H1 (cell line): ENCODE results near the gene IPO9. TPM values are rescaled to one million over a fixed set of nuclear protein-coding genes. Genes with fewer than 3 reads are reported as not detected.

ENCODE experiments used
- CTCF ChIA-PET: fragments of 300-600 bp; sonication (Branson Sonifier 250); formaldehyde crosslinking; loops from one replicate; lab custom pipeline; 2021; ENCODE audit not compliant: partially characterized antibody; lab: Charles Lee
- POLR2A ChIA-PET: fragments of 300-600 bp; sonication (Branson Sonifier 250); formaldehyde crosslinking; loops from one replicate; lab custom pipeline; 2021; ENCODE audit warnings: inconsistent platforms; ENCODE audit not compliant: partially characterized antibody; lab: Charles Lee
- DNase-seq, 2 experiments: peaks; one replicate each; pipeline versions ENCODE4 v3.0.0 to v3.0.0-alpha.2; 2010 to 2022; ENCODE audit warnings: low spot score in 2 of 2, low read depth in 1 of 2, mixed read lengths in 1 of 2
- FAIRE-seq: peaks from 2 replicates; lab custom pipeline; 2011; peaks lifted over from hg19 to GRCh38; lab: Jason Lieb, UNC
- H2AFZ ChIP-seq: 2 replicates; pipeline ENCODE4 v1.8.1; 2012; ENCODE audit warnings: low read length, inconsistent platforms
- H2AK5ac ChIP-seq: 2 replicates; pipeline ENCODE4 v1.6.1; 2013; ENCODE audit warnings: low read depth, low read length
- H2BK120ac ChIP-seq: replicated peaks from 2 replicates; pipeline ENCODE3; 2013; ENCODE audit warnings: low read depth, low read length, inconsistent platforms
- H2BK12ac ChIP-seq: 2 replicates; pipeline ENCODE4 v1.6.1; 2013; ENCODE audit warnings: low read depth, low read length
- H2BK15ac ChIP-seq: 2 replicates; pipeline ENCODE4 v1.6.1; 2013; ENCODE audit warnings: low read length
- H2BK20ac ChIP-seq: 2 replicates; pipeline ENCODE4 v1.6.1; 2013; ENCODE audit warnings: low read length
- H2BK5ac ChIP-seq: 2 replicates; pipeline ENCODE4 v1.6.1; 2013; ENCODE audit warnings: low read depth, low read length
- H3K14ac ChIP-seq: 2 replicates; pipeline ENCODE4 v1.6.1; 2013; ENCODE audit warnings: inconsistent platforms; ENCODE audit not compliant: insufficient read length
- H3K18ac ChIP-seq: 2 replicates; pipeline ENCODE4 v1.6.1; 2013; ENCODE audit warnings: low read length; ENCODE audit errors: extremely low read depth
- H3K23ac ChIP-seq: 2 replicates; pipeline ENCODE4 v1.6.1; 2013; ENCODE audit warnings: inconsistent platforms; ENCODE audit not compliant: insufficient read length
- H3K23me2 ChIP-seq: 2 replicates; pipeline ENCODE4 v1.6.1; 2013; ENCODE audit warnings: low read depth, low read length
- H3K27ac ChIP-seq: 2 replicates; pipeline ENCODE4 v1.6.1; 2011; ENCODE audit warnings: low read depth, low read length, inconsistent platforms
- H3K27me3 ChIP-seq, 4 experiments: replicated peaks in 1 of 4; 1 replicate in 1 of 4; 2 replicates in 3 of 4; pipeline versions ENCODE4 v1.6.1 to v1.8.1; 2011 to 2013; ENCODE audit warnings: low read length in 3 of 4, mild to moderate bottlenecking in 3 of 4, inconsistent platforms in 2 of 4, mixed read lengths in 2 of 4, moderate library complexity in 1 of 4; ENCODE audit not compliant: control insufficient read depth in 3 of 4, insufficient read depth in 3 of 4; ENCODE audit errors: extremely low read depth in 1 of 4
- H3K36me3 ChIP-seq, 4 experiments: 2 replicates each; pipeline versions ENCODE4 v1.6.1 to v1.8.1; 2011 to 2013; ENCODE audit warnings: mild to moderate bottlenecking in 4 of 4, low read length in 3 of 4, moderate library complexity in 2 of 4, control low read depth in 1 of 4, inconsistent platforms in 1 of 4; ENCODE audit not compliant: insufficient read depth in 4 of 4, control insufficient read depth in 2 of 4
- H3K4ac ChIP-seq: replicated peaks from 2 replicates; pipeline ENCODE3; 2013; ENCODE audit warnings: low read length, low read depth, mixed read lengths, inconsistent platforms; ENCODE audit not compliant: insufficient read length
- H3K4me1 ChIP-seq, 4 experiments: replicated peaks in 1 of 4; 1 replicate in 1 of 4; 2 replicates in 3 of 4; pipeline versions ENCODE4 v1.6.1 to v1.8.1; 2011 to 2013; ENCODE audit warnings: low read length in 3 of 4, inconsistent platforms in 2 of 4, mixed read lengths in 1 of 4; ENCODE audit not compliant: insufficient read depth in 4 of 4, control insufficient read depth in 3 of 4
- H3K4me2 ChIP-seq, 2 experiments: 2 replicates each; pipeline versions ENCODE4 v1.6.1 to v1.8.1; 2011 to 2013; ENCODE audit warnings: low read depth in 2 of 2, low read length in 2 of 2, control low read depth in 1 of 2, inconsistent platforms in 1 of 2, mild to moderate bottlenecking in 1 of 2; ENCODE audit not compliant: insufficient read depth in 1 of 2
- H3K4me3 ChIP-seq, 4 experiments: fragments of 200-600, 300-600 bp in 1 of 4; sonication (generic), shearing (Covaris generic), sonication (Bioruptor Twin) in 1 of 4; 2 replicates each; pipeline versions ENCODE4 v1.5.1 to v1.8.1; 2011 to 2016; ENCODE audit warnings: low read length in 4 of 4, low read depth in 3 of 4, control low read depth in 2 of 4, inconsistent platforms in 2 of 4, mild to moderate bottlenecking in 2 of 4, mixed read lengths in 1 of 4, moderate library complexity in 1 of 4; ENCODE audit not compliant: insufficient read depth in 2 of 4; ENCODE audit errors: extremely low read depth in 1 of 4
- H3K56ac ChIP-seq: replicated peaks from 2 replicates; pipeline ENCODE3; 2013; ENCODE audit warnings: low read depth, mild to moderate bottlenecking, mixed read lengths, low read length, inconsistent platforms; ENCODE audit not compliant: insufficient read length
- H3K79me1 ChIP-seq: 2 replicates; pipeline ENCODE4 v1.6.1; 2013; ENCODE audit warnings: low read depth, low read length, control low read depth
- H3K79me2 ChIP-seq, 2 experiments: 2 replicates each; pipeline versions ENCODE4 v1.6.1 to v1.8.1; 2012 to 2013; ENCODE audit warnings: low read length in 2 of 2, mild to moderate bottlenecking in 2 of 2, inconsistent platforms in 1 of 2; ENCODE audit not compliant: insufficient read depth in 2 of 2, control insufficient read depth in 1 of 2
- H3K9ac ChIP-seq, 4 experiments: replicated peaks in 1 of 4; 1 replicate in 1 of 4; 2 replicates in 3 of 4; pipeline versions ENCODE4 v1.6.1 to v1.8.1; 2011 to 2013; ENCODE audit warnings: low read depth in 3 of 4, low read length in 3 of 4, control low read depth in 2 of 4, mild to moderate bottlenecking in 2 of 4, moderate library complexity in 2 of 4, inconsistent platforms in 1 of 4; ENCODE audit errors: extremely low read depth in 1 of 4
- H3K9me3 ChIP-seq, 2 experiments: 2 replicates each; pipeline versions ENCODE4 v1.6.1 to v1.8.1; 2012 to 2013; ENCODE audit warnings: mild to moderate bottlenecking in 2 of 2, moderate library complexity in 2 of 2, control low read depth in 1 of 2, inconsistent platforms in 1 of 2, low read depth in 1 of 2, low read length in 1 of 2, mixed read lengths in 1 of 2; ENCODE audit not compliant: insufficient read depth in 2 of 2
- H4K20me1 ChIP-seq, 2 experiments: replicated peaks in 1 of 2; 2 replicates each; pipeline versions ENCODE3 to v1.8.1; 2011 to 2013; ENCODE audit warnings: inconsistent platforms in 2 of 2, low read length in 2 of 2, mild to moderate bottlenecking in 1 of 2; ENCODE audit not compliant: insufficient read depth in 2 of 2, control insufficient read depth in 1 of 2
- H4K5ac ChIP-seq: 2 replicates; pipeline ENCODE4 v1.6.1; 2013; ENCODE audit warnings: low read length, low read depth, mixed read lengths, inconsistent platforms; ENCODE audit not compliant: insufficient read length
- H4K8ac ChIP-seq: 2 replicates; pipeline ENCODE4 v1.8.0; 2013; ENCODE audit warnings: mild to moderate bottlenecking, moderate library complexity, low read length, inconsistent platforms; ENCODE audit not compliant: insufficient read depth; ENCODE audit errors: extremely low read depth
- H4K91ac ChIP-seq: replicated peaks from 2 replicates; pipeline ENCODE3; 2013; ENCODE audit warnings: low read length, mixed read lengths, inconsistent platforms; ENCODE audit not compliant: insufficient read length
- ATF3 ChIP-seq: IDR thresholded peaks from 2 replicates; pipeline ENCODE4 v1.6.1; 2011; ENCODE audit warnings: low read depth, mild to moderate bottlenecking, low read length; ENCODE audit not compliant: insufficient read depth
- CBX5 ChIP-seq: fragments of 300-800, 300-1000 bp; sonication (generic); IDR thresholded peaks from 2 replicates; pipeline ENCODE4 v1.7.1; 2016; ENCODE audit warnings: antibody characterized with exemption, low read length, low read depth
- CTCF ChIP-seq, 3 experiments: IDR thresholded peaks; 1 replicate in 2 of 3; 2 replicates in 1 of 3; pipeline versions ENCODE4 v1.5.1 to v1.6.1; 2011; ENCODE audit warnings: low read length in 3 of 3, mild to moderate bottlenecking in 3 of 3, inconsistent platforms in 2 of 3, low read depth in 1 of 3, moderate library complexity in 1 of 3; ENCODE audit not compliant: insufficient read depth in 1 of 3; ENCODE audit errors: control extremely low read depth in 1 of 3
- GTF2F1 ChIP-seq: IDR thresholded peaks from 2 replicates; pipeline ENCODE4 v1.6.1; 2012; ENCODE audit warnings: low read depth, low read length, improper control_type of control experiment, borderline replicate concordance
- JUND ChIP-seq: IDR thresholded peaks from 2 replicates; pipeline ENCODE4 v1.6.1; 2011; ENCODE audit warnings: mild to moderate bottlenecking, improper control_type of control experiment, low read length
- NRF1 ChIP-seq: IDR thresholded peaks from 2 replicates; pipeline ENCODE4 v1.6.1; 2011; ENCODE audit warnings: mild to moderate bottlenecking, low read depth, low read length, improper control_type of control experiment
- POLR2AphosphoS5 ChIP-seq: IDR thresholded peaks from 2 replicates; pipeline ENCODE4 v1.6.1; 2011; ENCODE audit warnings: low read depth, low read length
- RFX5 ChIP-seq: IDR thresholded peaks from 2 replicates; pipeline ENCODE4 v1.6.1; 2011; ENCODE audit warnings: low read depth, low read length, improper control_type of control experiment, borderline replicate concordance
- TBP ChIP-seq: IDR thresholded peaks from 2 replicates; pipeline ENCODE4 v1.6.1; 2011; ENCODE audit warnings: low read depth, low read length, improper control_type of control experiment
- TCF12 ChIP-seq: IDR thresholded peaks from 2 replicates; pipeline ENCODE4 v1.6.1; 2011; ENCODE audit warnings: low read depth, mild to moderate bottlenecking, low read length
- WGBS, 2 experiments: shearing (Covaris generic) in 1 of 2; methylation state at CpG; one replicate each; pipeline versions ENCODE4 v1.1.6 to v1.1.7; 2013 to 2015; ENCODE audit warnings: low lambda C conversion rate in 2 of 2, mixed read lengths in 2 of 2, inconsistent platforms in 1 of 2, low coverage in 1 of 2, missing lambda C conversion rate in 1 of 2; ENCODE audit not compliant: insufficient replicate concordance in 2 of 2, insufficient coverage in 1 of 2, insufficient read length in 1 of 2; ENCODE audit errors: extremely low coverage in 1 of 2, missing lambda C conversion rate in 1 of 2; 5-methylcytosine and 5-hydroxymethylcytosine counted together
- polyA plus RNA-seq, 7 experiments: library from polyadenylated mRNA; depleted of rRNA in 3 of 7; stranded (reverse) in 5 of 7; unstranded in 2 of 7; fragments of >200 nt in 5 of 7; fragments of 200-250 nt in 2 of 7; gene quantifications; 1 replicate in 5 of 7; 2 replicates in 1 of 7; 4 replicates in 1 of 7; pipeline versions ENCODE4 v1.2.1 to v1.2.3, GENCODE V29; 2011 to 2013; ENCODE audit warnings: missing spikeins in 2 of 7, mixed read lengths in 2 of 7
- total RNA-seq: library from RNA; stranded (reverse); fragmentation: NEBNext Ultra II Directional; extraction: Animal tissue kit (Norgen Biotek cat#: 25700); gene quantifications from 2 replicates; pipeline ENCODE4 v1.2.1, GENCODE V29; 2021
- TF ChIP-seq, protein P1 (sequence below): IDR thresholded peaks from 2 replicates; pipeline ENCODE4 v1.6.1; 2012; ENCODE audit warnings: inconsistent platforms

The IPO9 gene
- total and polyA plus RNA-seq, 2 of the 8 experiments (the other 6 are each of a cell fraction or from before 2014, with no cell fraction given), result 61.0 to 122 TPM

DNA sequence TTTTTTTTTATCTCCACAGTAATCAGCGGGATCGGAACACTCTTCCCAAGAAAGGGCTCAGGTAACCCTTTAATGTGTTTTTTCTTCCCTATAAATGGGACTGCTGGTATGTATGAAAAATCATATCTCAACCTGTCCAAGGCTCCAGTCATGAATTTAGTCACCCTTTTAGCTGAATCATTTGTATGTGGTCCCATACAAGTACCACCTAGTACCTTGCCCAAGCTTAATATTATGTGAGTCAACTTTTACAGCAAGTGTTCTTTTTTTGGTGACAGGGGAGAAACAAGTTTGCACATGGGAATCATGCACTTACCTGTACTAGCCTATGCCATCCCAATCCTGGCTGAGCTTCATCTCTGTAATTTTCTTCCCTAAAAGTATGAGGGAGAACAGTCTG, 43.7 kb upstream of the IPO9 start:
- Histone ChIP-seq H3K4me3 (no peak overlapping the region), H3K4me2 (no peak overlapping the region), H3K9me3 (peaks cover 0 to 5% of the 10 kb centered on the region in 2 experiments; a peak in 2 of 4 replicates), H4K20me1 (no peaks in the 10 kb centered on the region), H3K23me2 (no peaks in the 10 kb centered on the region), H2BK15ac (no peak overlapping the region), H3K56ac (no peak overlapping the region), H4K8ac (no peak overlapping the region), H3K9ac (no peak overlapping the region), H3K14ac (no peak overlapping the region), H2AFZ (no peak overlapping the region), H4K5ac (no peak overlapping the region), H2BK120ac (no peak overlapping the region), H3K4ac (no peak overlapping the region), H4K91ac (no peak overlapping the region), H3K79me2 (no peaks in the 10 kb centered on the region), H2AK5ac (no peak overlapping the region), H2BK20ac (no peak overlapping the region), H3K4me1 (no peaks in the 10 kb centered on the region), H2BK5ac (no peak overlapping the region), H3K27ac (no peak overlapping the region), H3K79me1 (no peaks in the 10 kb centered on the region), H2BK12ac (no peak overlapping the region), H3K36me3 (peaks cover 27 to 79% (median 58%) of the 10 kb centered on the region in 4 experiments), H3K23ac (no peak overlapping the region), H3K18ac (no peak overlapping the region), H3K27me3 (no peaks in the 10 kb centered on the region)
- no peak for DNase-seq
- WGBS, 2 experiments, result 100% methylated on average over 2 of the region's 2 CpGs; no CpG with 5 or more reads in 1 of the 2 experiments
- no peak for FAIRE-seq
- ChIA-PET CTCF (interaction anchor here (0.6 to 19.1 kb wide), 11 partner anchors 10 to 350 kb away, joined by 3 to 823 read pairs (median 3); no protein-coding TSS in a partner anchor), POLR2A (no interaction called here)
- TF ChIP-seq, protein P1, sequence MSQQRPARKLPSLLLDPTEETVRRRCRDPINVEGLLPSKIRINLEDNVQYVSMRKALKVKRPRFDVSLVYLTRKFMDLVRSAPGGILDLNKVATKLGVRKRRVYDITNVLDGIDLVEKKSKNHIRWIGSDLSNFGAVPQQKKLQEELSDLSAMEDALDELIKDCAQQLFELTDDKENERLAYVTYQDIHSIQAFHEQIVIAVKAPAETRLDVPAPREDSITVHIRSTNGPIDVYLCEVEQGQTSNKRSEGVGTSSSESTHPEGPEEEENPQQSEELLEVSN, result no peak
- TF ChIP-seq ATF3, result no peak
- TF ChIP-seq GTF2F1, result no peak
- TF ChIP-seq TBP, result no peak
- no peak for TF ChIP-seq TCF12
- TF ChIP-seq CBX5, result no peak
- TF ChIP-seq JUND, result no peak
- no peak for TF ChIP-seq POLR2AphosphoS5
- no peak for TF ChIP-seq NRF1
- no peak for TF ChIP-seq CTCF (IDR thresholded peaks at IDR 0.05; ENCODE audit: control extremely low read depth in 1 of 3, insufficient read depth in 1 of 3, low read depth in 1 of 3, low read length in 3 of 3)
- no peak for TF ChIP-seq RFX5
